NCI-H1436 (cell line): ENCODE measurements around the gene RTN4R.
"Not testable (repeated sequence)": the region's sequence is repeated elsewhere in the genome, so short reads cannot be mapped to it uniquely, and the experiment has no call there.

Source experiments
- DNase-seq: peaks from one replicate; lab custom pipeline; 2025; lab: John Stamatoyannopoulos, UW

RTN4R gene

DNA sequence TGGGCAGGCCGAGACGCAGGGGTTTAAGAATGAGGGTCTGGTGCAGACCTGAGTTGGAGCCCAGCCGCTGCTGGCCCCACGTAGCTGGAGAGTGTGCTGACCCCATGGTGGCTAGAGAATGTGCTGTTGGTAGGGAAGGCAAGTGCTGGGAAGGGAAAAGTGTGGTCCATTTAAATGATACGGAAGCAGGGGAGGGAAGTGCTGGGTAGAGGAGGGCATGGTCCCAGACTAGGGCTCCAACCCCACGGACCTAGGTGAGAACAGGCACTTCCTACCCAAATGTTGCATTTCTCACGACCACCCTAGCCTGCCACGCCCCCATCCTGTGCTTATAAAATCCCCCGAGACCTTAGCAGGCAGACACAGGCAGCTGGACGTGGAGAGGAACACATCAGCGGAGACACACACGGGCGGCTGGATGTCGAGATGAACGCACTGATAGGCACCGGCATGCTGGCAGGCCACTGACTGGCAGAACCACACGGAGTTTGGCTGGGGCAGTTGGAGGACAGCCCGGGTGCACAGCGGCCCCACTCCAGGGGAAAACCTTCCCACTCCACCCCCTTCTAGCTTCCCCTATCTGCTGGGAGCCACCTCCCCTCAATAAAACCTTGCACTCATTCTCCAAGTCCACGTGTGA, 18.8 kb upstream of the RTN4R start:
- DNase-seq: not testable (repeated sequence)

GRCh38 chr22:20286312-20286660, 18.2 kb upstream of the RTN4R start:
- DNase-seq: not testable (repeated sequence)

DNA sequence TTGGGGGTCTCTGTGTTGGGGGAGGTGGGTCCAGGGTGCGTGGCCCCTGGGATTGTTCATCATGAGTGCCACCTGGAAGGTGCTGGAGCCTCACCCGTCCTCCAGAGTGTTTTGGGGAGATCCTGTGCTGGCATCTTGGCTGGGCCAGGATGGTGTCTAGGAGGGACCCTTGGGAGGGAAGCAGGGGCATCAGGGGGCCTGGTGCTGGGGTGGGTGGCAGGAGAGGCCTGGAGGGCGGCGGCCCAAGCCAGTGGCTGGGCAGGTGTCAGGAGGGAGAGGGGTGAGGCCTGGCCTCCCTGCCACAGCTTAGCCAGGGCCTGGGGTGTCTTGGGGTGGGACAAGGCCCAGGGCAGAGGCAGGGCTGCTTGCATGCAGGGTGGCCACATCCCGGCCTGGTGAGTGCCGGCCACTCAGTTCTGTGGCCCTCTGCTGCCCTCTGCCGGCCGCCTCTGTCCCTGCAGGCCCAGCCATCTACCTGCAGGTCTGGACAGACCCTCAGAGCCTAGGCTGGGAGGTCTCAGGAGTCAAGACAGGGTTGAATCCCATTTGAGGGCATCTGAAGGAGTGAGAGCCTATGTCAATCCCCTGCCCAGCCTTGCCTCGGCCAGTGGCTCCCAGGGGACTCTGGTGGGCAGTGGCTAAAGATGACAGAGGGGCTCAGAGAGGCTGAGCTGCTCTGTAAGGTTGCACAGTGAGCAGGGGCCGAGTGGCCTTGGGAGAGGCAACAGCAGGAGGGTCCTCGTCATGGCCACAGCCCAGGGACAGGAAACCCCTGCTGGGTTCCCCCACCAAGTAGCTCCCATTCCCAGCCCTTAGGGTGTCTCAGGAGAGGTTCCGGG, 17.6 kb upstream of the RTN4R start:
- peak; percentile 48 for DNase-seq

GRCh38 chr22:20284471-20285086, 16.5 kb upstream of the RTN4R start:
- no peak for DNase-seq

DNA sequence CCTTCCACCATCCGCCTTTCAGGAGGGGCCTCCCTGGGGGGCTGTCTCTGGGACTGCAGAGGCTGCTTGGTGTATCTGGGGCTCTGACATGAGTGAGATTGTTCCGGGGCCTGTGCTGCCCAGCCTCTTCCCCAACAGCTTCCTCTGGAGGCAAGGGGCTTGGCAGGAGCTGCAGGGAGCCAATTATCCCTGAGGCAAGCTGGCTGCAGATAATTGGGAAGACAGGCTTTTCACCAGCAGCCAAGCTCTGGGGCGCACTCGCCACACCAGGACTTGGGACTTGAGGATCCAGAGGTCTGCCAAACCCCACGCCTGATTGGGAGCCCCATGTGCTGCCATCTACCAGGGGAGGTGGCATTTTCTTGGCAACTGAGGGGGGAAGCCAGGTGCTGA, 15.6 kb upstream of the RTN4R start:
- no peak for DNase-seq

DNA sequence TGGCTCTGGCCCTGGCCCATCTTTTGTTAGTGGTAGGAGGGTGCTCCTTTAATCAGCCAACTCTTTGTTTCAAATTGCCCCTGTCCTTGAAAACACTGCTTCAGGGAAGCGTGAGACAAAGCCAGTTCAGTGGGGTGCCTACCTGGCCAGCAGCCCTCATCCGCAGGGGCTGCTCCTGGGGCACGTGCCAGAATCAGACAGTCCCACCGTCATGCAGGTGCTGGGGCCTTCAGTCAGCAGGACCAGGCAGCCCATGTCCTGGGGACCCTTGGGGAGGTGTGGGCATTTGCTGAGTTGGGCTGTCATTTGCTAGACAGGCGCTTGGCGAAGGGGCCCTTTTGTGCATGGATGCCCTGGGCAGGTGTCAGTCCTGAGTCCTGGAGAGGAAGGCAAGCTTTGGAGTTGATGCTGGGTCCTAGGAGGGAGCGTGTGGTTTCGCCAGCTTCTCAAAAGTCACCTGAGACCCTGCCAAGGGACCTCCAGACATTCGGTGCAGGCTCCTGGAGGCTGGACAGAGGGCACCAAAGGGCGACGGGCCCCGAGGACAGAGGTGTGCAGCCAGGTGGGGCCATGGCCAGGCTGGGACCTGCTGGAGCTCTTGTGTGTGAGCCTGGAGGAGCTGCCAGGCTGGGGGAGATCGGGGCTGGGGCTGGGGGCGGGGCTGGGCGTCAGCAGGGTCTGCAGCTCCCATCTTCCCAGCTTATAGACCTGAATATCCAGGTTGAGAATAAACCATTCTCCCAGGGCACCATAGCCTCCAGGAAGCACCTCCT, 15.0 kb upstream of the RTN4R start:
- no peak for DNase-seq

GRCh38 chr22:20281891-20282290, 13.8 kb upstream of the RTN4R start:
- no peak for DNase-seq

GRCh38 chr22:20281473-20281872, 13.4 kb upstream of the RTN4R start:
- not testable (repeated sequence) for DNase-seq

DNA sequence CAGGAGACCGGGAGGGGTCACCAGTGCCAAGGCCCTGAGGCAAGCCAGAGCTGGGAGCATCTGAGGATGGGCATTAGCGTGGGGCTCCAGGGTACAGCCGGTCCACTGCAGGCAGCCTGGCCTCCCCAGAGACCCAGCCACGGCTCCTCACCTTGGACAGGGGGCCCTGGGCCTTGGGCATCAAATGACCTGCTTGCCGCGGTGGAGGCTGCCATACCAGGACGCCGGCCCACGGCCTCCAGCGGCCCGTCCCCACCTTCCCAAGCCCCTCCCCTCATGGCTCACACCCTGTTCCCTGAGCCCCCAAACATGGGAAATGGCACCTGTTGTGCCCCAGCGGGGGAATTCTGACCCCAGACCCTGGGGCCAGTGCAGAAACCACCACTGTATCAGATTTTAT, 12.7 kb upstream of the RTN4R start:
- DNase-seq: no peak

DNA sequence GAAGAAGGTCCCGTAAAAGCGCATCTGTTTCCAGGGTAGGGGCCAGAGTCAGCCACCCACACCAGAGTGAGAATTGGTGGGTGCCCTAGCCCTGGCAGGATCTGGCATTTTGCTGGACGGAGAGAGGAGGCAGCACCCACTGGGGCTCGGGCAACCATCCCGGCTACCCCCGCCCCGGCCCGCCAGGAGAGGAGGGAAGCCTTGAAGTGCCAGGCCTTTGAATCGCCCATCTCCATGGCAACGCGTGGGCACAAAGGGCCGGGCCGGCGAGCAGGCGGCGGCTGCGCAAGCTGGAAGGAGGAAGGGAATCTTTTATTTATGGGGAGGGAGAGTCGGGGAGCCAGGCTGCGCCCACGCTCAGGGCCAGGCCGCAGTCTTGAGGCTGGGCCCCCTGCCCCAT, 12.0 kb upstream of the RTN4R start:
- peak; percentile 41 for DNase-seq

- no peak for DNase-seq
Observed at GRCh38 chr22:20279662-20280134, 11.6 kb upstream of the RTN4R start.

DNA sequence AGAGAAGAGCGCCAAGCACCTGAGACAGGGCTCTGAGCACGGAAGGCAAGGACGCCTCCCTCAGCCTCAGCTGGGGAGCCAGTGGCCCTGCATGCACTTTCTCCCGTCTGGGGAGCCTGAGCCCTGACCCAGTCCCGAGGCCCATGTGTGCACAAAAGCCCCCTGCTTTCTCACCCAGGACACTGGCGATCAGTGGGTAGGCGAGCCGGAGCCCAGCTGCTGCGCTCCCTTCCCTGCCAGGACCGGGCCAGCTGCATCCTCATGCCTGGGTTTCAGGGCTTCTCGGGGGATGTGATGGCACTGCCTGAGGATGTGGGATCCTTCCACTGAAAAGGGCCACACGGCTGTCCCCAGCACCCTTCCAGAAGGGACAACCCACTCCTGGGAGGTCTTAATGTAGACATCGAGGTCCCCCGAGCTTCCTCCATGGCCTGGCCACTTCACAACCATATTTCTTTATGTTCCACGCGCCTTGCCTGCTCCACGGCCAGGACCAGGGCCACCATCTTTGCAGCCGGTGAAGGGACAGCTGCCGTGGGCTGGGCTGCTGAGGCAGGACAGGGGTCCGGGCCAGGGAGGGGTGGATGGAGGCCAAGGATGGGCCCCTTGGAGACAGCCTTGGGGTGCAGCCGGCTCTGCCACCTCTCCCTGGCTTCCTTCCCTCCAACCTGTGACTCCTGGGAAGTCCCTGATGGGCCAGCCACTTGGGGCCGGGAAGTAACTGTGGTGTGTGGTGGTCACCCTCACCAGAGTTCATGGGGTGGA, 10.8 kb upstream of the RTN4R start:
- not testable (repeated sequence) for DNase-seq

- DNase-seq: not testable (repeated sequence)
Observed at GRCh38 chr22:20277936-20278635, 10.0 kb upstream of the RTN4R start.

DNA sequence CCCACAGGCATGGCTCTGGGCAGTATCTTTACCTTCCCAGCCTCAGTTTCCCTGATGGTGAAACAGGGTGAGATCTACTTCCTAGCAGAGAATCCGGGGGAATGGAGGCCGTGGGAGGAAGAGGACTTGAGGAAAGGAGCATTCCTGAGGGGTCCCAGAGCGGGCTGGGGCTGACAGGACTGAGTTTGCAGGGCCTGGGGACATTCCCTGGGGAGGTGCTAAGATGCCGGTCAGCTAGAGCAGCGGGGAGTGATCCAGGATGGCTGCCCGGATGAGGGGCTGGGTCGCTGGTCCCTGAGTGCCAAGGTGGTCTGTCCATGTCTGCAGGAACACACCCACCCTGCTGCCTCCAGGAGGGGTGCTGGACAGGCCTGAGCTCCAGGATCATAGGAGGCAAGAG, 8.3 kb upstream of the RTN4R start:
- no peak for DNase-seq

GRCh38 chr22:20275836-20276235, 7.7 kb upstream of the RTN4R start:
- no peak for DNase-seq

DNA sequence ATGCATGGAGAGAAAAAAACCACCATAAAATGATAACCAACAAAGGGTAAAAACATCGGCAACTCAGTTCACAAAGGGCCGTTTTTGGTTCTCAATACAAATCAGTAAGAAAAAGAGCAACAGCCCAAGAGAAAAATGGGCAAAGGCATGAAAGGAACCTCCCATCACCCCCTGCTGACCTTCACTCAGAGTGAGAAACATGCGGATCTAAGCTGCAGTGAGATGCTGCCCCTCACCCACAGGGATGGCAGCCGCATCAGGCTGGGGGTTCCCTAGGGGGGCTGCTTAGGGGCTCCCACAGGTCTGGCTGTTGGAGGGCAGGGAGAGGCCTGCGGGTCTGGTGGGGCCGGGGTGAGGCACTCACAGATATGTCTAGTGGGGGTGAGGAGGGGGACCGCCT, 7.2 kb upstream of the RTN4R start:
- not testable (repeated sequence) for DNase-seq

DNA sequence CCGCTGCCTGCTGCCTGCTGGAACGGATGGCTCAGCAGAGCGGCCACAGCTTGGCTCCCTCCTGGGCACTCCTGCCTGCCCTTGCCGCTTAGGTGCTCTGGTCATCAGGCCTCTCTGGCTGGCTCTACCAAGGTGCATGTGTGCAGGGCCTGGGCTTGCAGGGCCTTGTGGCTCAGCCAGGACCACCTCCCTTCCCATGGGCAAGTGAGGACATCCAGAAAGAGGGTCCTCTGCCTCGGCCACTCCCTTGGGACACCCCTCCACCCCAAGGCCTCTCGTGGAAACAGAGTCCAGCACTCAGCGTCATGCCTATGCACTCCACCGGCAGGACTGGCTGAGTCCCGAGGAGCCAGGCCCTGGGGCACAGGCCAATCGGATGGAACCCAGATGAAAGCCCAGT, 6.3 kb upstream of the RTN4R start:
- not testable (repeated sequence) for DNase-seq

GRCh38 chr22:20273758-20274181, 5.7 kb upstream of the RTN4R start:
- DNase-seq: no peak

DNA sequence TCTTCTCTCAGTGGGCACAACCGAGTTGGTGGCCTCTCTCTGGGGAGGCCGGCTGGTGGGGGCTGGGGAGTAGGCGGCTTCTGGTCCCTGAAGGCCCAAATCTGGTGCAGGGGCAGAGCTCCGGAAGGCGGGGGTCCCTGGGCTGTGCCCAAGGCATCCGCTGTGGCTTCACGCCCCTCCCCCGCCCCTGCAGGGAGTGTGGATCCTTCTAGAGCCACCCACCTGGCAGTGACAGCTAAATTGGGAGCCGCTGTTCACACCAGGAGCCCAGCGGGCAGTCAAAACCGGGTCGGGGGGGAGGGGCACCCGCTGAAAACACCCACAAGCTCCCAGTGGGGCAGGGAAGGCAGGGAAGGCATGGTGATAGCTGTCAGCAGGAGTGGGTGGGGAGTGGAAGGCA, 4.6 kb upstream of the RTN4R start:
- DNase-seq: no peak

- DNase-seq: no peak
Observed at GRCh38 chr22:20272174-20272573, 4.1 kb upstream of the RTN4R start.
